ENCODE results near the gene PNLIPRP2. TPM values are rescaled to one million over a fixed set of nuclear protein-coding genes. Genes with fewer than 3 reads are reported as not detected.

The PNLIPRP2 gene
- total and polyA plus RNA-seq, 2 of the 4 experiments (the other 2 are of a cell fraction), result not detected

- Histone ChIP-seq H3K4ac (ENCODE audit: low read depth, low read length) (no peak overlapping the region), H4K20me1 (ENCODE audit: insufficient read depth, low read length) (no peaks in the 10 kb centered on the region), H3K23ac (ENCODE audit: low read depth, low read length) (no peak overlapping the region), H3K18ac (ENCODE audit: low read depth, low read length) (no peak overlapping the region), H2BK5ac (ENCODE audit: low read depth, low read length, poor library complexity, severe bottlenecking) (no peak overlapping the region), H3K27me3 (ENCODE audit: control insufficient read depth, insufficient read depth, low read length) (peaks cover 2% of the 10 kb centered on the region; the same call in 1 of the 2 replicates), H2BK120ac (ENCODE audit: low read depth, low read length) (no peak overlapping the region), H3K36me3 (ENCODE audit: control insufficient read depth, insufficient read depth, low read length) (no peaks in the 10 kb centered on the region), H3K4me1 (ENCODE audit: control insufficient read depth, insufficient read depth, low read length) (no peaks in the 10 kb centered on the region), H2BK15ac (ENCODE audit: low read depth, low read length) (no peak overlapping the region), H3K4me3 (ENCODE audit: insufficient read depth, low read depth, low read length) (no peak overlapping the region), H3K4me2 (ENCODE audit: low read depth, low read length) (no peak overlapping the region), H4K91ac (ENCODE audit: insufficient read depth, low read depth, low read length) (no peak overlapping the region), H2BK20ac (ENCODE audit: low read depth, low read length) (no peak overlapping the region), H4K5ac (ENCODE audit: low read depth, low read length) (no peak overlapping the region), H3K56ac (ENCODE audit: extremely low read depth, insufficient read depth, low read length) (no peak overlapping the region), H3K9ac (ENCODE audit: low read depth, low read length) (no peak overlapping the region), H4K8ac (ENCODE audit: low read depth in 2 of 2, low read length in 2 of 2) (no peak overlapping the region), H3K79me1 (ENCODE audit: low read depth in 1 of 2, low read length in 2 of 2) (no peaks in the 10 kb centered on the region), H2AK5ac (ENCODE audit: low read depth, low read length) (no peak overlapping the region), H2AFZ (replicated peaks; ENCODE audit: low read length, poor library complexity) (no peak overlapping the region), H3K9me3 (ENCODE audit: control insufficient read depth, insufficient read depth, low read length) (no peaks in the 10 kb centered on the region), H3K9me1 (ENCODE audit: insufficient read depth, low read length) (no peaks in the 10 kb centered on the region), H2AK9ac (replicated peaks; ENCODE audit: low read depth, low read length, poor library complexity) (no peak overlapping the region), H3K27ac (ENCODE audit: insufficient read depth, low read length) (no peak overlapping the region), H3K14ac (replicated peaks; ENCODE audit: low read depth, low read length) (no peak overlapping the region)
- ATAC-seq (ENCODE audit: low read depth) (no peak), DNase-seq (no peak)
- POLR2A ChIA-PET (ENCODE audit: unreplicated experiment), result interaction anchor here (0.5 kb wide), 1 partner anchor 1615 kb away, joined by 8 read pairs; no protein-coding TSS in a partner anchor
- dilution Hi-C loops (cut with HindIII; ENCODE audit: low sequenced_read_pairs, unreplicated experiment), result no loop called here
- TF ChIP-seq RCOR1 (IDR thresholded peaks at IDR 0.05; ENCODE audit: insufficient replicate concordance, low read length) (no peak), FOS (IDR thresholded peaks at IDR 0.05; ENCODE audit: low read depth, low read length) (no peak), MXI1 (IDR thresholded peaks at IDR 0.05; ENCODE audit: borderline replicate concordance, low read depth, low read length) (no peak), CHD1 (IDR thresholded peaks at IDR 0.05; ENCODE audit: low read depth, low read length) (no peak), ELK1 (IDR thresholded peaks at IDR 0.05; ENCODE audit: borderline replicate concordance, low read depth, low read length) (no peak), CEBPB (IDR thresholded peaks at IDR 0.05; ENCODE audit: low read depth, low read length) (no peak), USF2 (IDR thresholded peaks at IDR 0.05; ENCODE audit: low read depth, low read length) (no peak), RFX5 (IDR thresholded peaks at IDR 0.05; ENCODE audit: low read depth, low read length) (no peak), CTCF (conservative IDR thresholded peaks at IDR 0.05; ENCODE audit: low read depth, low read length) (no peak), NFE2L2 (IDR thresholded peaks at IDR 0.05; ENCODE audit: low read depth, low read length) (no peak), MAZ (IDR thresholded peaks at IDR 0.05; ENCODE audit: borderline replicate concordance, low read depth, low read length) (no peak), RAD21 (IDR thresholded peaks at IDR 0.05; ENCODE audit: low read length) (no peak), SMC3 (IDR thresholded peaks at IDR 0.05; ENCODE audit: low read depth, low read length) (no peak), MAFK (IDR thresholded peaks at IDR 0.05; ENCODE audit: low read depth, low read length) (no peak)
- intact Hi-C loops (cut with micrococcal nuclease), result no loop called here
- no TSS peak for BruUV-seq (replicated peaks)
- in situ Hi-C loops (cut with MboI; ENCODE audit: low sequenced_read_pairs), result no loop called here
- CTCF ChIA-PET, result interaction anchor here (0.6 kb wide), 2 partner anchors 72 to 108 kb away, joined by 3 to 5 read pairs; no protein-coding TSS in a partner anchor
- no CpG with 5 or more reads among the region's 4 CpGs for WGBS, 2 experiments (ENCODE audit: extremely low coverage in 2 of 2, insufficient read length in 1 of 2)
Measured at GRCh38 chr10:116656044-116656443, 35.3 kb downstream of the PNLIPRP2 start.

All from IMR-90 (cell line).